NOMO-1 treated with DMSO at 0.1 percent for 48 hours (cell line): ENCODE data around the gene AATK.

Experiments used
- DNase-seq: peaks from one replicate; lab custom pipeline; 2025; ENCODE audit not compliant: unreplicated experiment; lab: John Stamatoyannopoulos, UW

AATK gene

GRCh38 chr17:81130385-81131361 is 35.3 kb downstream of the AATK start:
- no peak for DNase-seq

GRCh38 chr17:81129711-81130367 is 36.2 kb downstream of the AATK start:
- no peak for DNase-seq

GRCh38 chr17:81129289-81129688 is 36.7 kb downstream of the AATK start:
- no peak for DNase-seq

- DNase-seq: no peak
Observed at GRCh38 chr17:81128774-81129173, 37.2 kb downstream of the AATK start.

- no peak for DNase-seq
Observed at GRCh38 chr17:81128338-81128737, 37.7 kb downstream of the AATK start.

- DNase-seq: no peak
Observed at GRCh38 chr17:81127526-81128177, 38.4 kb downstream of the AATK start.

- no peak for DNase-seq
Observed at GRCh38 chr17:81127133-81127455, 38.9 kb downstream of the AATK start.

GRCh38 chr17:81126281-81127132 is 39.5 kb downstream of the AATK start:
- DNase-seq: no peak

- DNase-seq: no peak
Observed at GRCh38 chr17:81125573-81126081, 40.4 kb downstream of the AATK start.

GRCh38 chr17:81124377-81124776 is 41.6 kb downstream of the AATK start:
- DNase-seq: no peak

GRCh38 chr17:81123052-81124048 is 42.7 kb downstream of the AATK start:
- DNase-seq: no peak

GRCh38 chr17:81121841-81122733 is 43.9 kb downstream of the AATK start:
- no peak for DNase-seq

GRCh38 chr17:81120695-81121621 is 45.1 kb downstream of the AATK start:
- no peak for DNase-seq

- no peak for DNase-seq
Observed at GRCh38 chr17:81120149-81120484, 45.9 kb downstream of the AATK start.

GRCh38 chr17:81119223-81120148 is 46.5 kb downstream of the AATK start:
- peak; percentile 26 for DNase-seq
